HCT116 (cell line): ENCODE measurements around the gene OR10A5. TPM values are rescaled to one million over a fixed set of nuclear protein-coding genes. Genes with fewer than 3 reads are reported as not detected.

Experiments used
- ATAC-seq: fragments of 200-7000 bp; cut with Tn5 transposase; 2 replicates; pipeline ENCODE4 v1.9.1; 2020; ENCODE audit warnings: mild to moderate bottlenecking, moderate library complexity
- BruUV-seq: library from RNA; stranded (reverse); fragments of 400-500 nt; replicated peaks from 2 replicates; lab custom pipeline; 2021; lab: Mats Ljungman, UMichigan
- CTCF ChIA-PET: fragments of 300-600 bp; sonication (Branson Sonifier 250); formaldehyde crosslinking; loops from one replicate; lab custom pipeline; 2021; ENCODE audit warnings: antibody characterized with exemption; lab: Charles Lee
- POLR2A ChIA-PET: fragments of 300-600, 350-600 bp; sonication (Branson Sonifier 250); formaldehyde crosslinking; loops from one replicate; lab custom pipeline; 2021; ENCODE audit warnings: antibody characterized with exemption; lab: Charles Lee
- RAD21 ChIA-PET, 2 experiments: fragments of 300-600 bp; sonication (Branson Sonifier 250); formaldehyde crosslinking; loops; one replicate each; lab custom pipeline; 2023; ENCODE audit warnings: low total read pairs in 2 of 2; ENCODE audit not compliant: uncharacterized antibody in 2 of 2, unreplicated experiment in 2 of 2, low non-redundant PET in 1 of 2; lab: Charles Lee
- DNase-seq: peaks from one replicate; pipeline ENCODE4 v3.0.0-alpha.2; 2010; ENCODE audit warnings: low read depth, low spot score
- H2AFZ ChIP-seq: fragments of 200-600 bp; shearing (Covaris generic), sonication (generic); 2 replicates; pipeline ENCODE4 v1.6.1; 2017; ENCODE audit warnings: low read depth, mixed run types, mixed read lengths, antibody characterized with exemption, low read length; ENCODE audit not compliant: poor library complexity, severe bottlenecking
- H3K27ac ChIP-seq: 2 replicates; pipeline ENCODE4 v1.5.1; 2012; ENCODE audit warnings: low read depth, low read length
- H3K27me3 ChIP-seq: fragments of 200-600 bp; sonication (generic); 2 replicates; pipeline ENCODE4 v1.6.1; 2016; ENCODE audit warnings: mixed run types, low read length, mixed read lengths; ENCODE audit not compliant: insufficient read depth
- H3K36me3 ChIP-seq, 2 experiments: fragments of 200-500 bp in 1 of 2; fragments of 200-600 bp in 1 of 2; sonication (Bioruptor generic) in 1 of 2; sonication (generic) in 1 of 2; 2 replicates each; pipeline versions ENCODE4 v1.5.1 to v1.6.1; 2014 to 2016; ENCODE audit warnings: low read length in 2 of 2, inconsistent platforms in 1 of 2, mixed read lengths in 1 of 2, mixed run types in 1 of 2; ENCODE audit not compliant: insufficient read depth in 2 of 2, control insufficient read depth in 1 of 2
- H3K4me1 ChIP-seq, 2 experiments: fragments of 200-600 bp in 1 of 2; sonication (generic) in 1 of 2; 2 replicates each; pipeline versions ENCODE4 v1.5.1 to v1.6.1; 2012 to 2017; ENCODE audit warnings: low read length in 2 of 2, inconsistent platforms in 1 of 2, mild to moderate bottlenecking in 1 of 2, mixed read lengths in 1 of 2, mixed run types in 1 of 2, moderate library complexity in 1 of 2; ENCODE audit not compliant: insufficient read depth in 2 of 2, control insufficient read depth in 1 of 2
- H3K4me2 ChIP-seq: fragments of 200-600 bp; sonication (generic); 2 replicates; pipeline ENCODE4 v1.6.1; 2017; ENCODE audit warnings: mixed run types, low read length, mixed read lengths
- H3K4me3 ChIP-seq, 2 experiments: fragments of 200-600 bp in 1 of 2; sonication (generic) in 1 of 2; replicated peaks in 1 of 2; 2 replicates each; pipeline ENCODE4 v1.5.1; 2011 to 2016; ENCODE audit warnings: low read length in 2 of 2, control low read depth in 1 of 2, low read depth in 1 of 2, mild to moderate bottlenecking in 1 of 2, mixed read lengths in 1 of 2, mixed run types in 1 of 2
- H3K79me2 ChIP-seq: fragments of 200-600 bp; sonication (generic); 2 replicates; pipeline ENCODE4 v1.6.1; 2017; ENCODE audit warnings: mild to moderate bottlenecking, mixed run types, low read length, moderate library complexity, mixed read lengths; ENCODE audit not compliant: insufficient read depth
- H3K9ac ChIP-seq: fragments of 200-600 bp; sonication (generic); 2 replicates; pipeline ENCODE4 v1.6.1; 2016; ENCODE audit warnings: low read length, mixed read lengths
- H3K9me2 ChIP-seq: fragments of 200-600 bp; sonication (generic), shearing (Covaris generic); 2 replicates; pipeline ENCODE4 v1.6.1; 2017; ENCODE audit warnings: mixed run types, mild to moderate bottlenecking, moderate library complexity; ENCODE audit not compliant: insufficient read depth
- H3K9me3 ChIP-seq, 2 experiments: fragments of 200-500 bp in 1 of 2; fragments of 200-600 bp in 1 of 2; sonication (Bioruptor generic) in 1 of 2; sonication (generic) in 1 of 2; 2 replicates each; pipeline ENCODE4 v1.6.1; 2014 to 2017; ENCODE audit warnings: low read length in 2 of 2, mixed read lengths in 2 of 2, inconsistent platforms in 1 of 2, low read depth in 1 of 2, mild to moderate bottlenecking in 1 of 2, mixed run types in 1 of 2, moderate library complexity in 1 of 2; ENCODE audit not compliant: control insufficient read depth in 1 of 2, insufficient read depth in 1 of 2
- H4K20me1 ChIP-seq: fragments of 200-600 bp; sonication (generic), shearing (Covaris generic); 2 replicates; pipeline ENCODE4 v1.6.1; 2017; ENCODE audit warnings: mixed run types, mild to moderate bottlenecking, moderate library complexity; ENCODE audit not compliant: insufficient read depth
- CBX3 ChIP-seq: IDR thresholded peaks from 2 replicates; pipeline ENCODE4 v1.6.1; 2012; ENCODE audit warnings: low read depth
- EGR1 ChIP-seq: IDR thresholded peaks from 2 replicates; pipeline ENCODE4 v1.6.1; 2012; ENCODE audit warnings: low read depth
- FOSL1 ChIP-seq: IDR thresholded peaks from 2 replicates; pipeline ENCODE4 v1.6.1; 2012; ENCODE audit warnings: low read depth
- JUND ChIP-seq: IDR thresholded peaks from 2 replicates; pipeline ENCODE4 v1.6.1; 2012
- POLR2A ChIP-seq: IDR thresholded peaks from 2 replicates; pipeline ENCODE4 v1.7.0; 2011; ENCODE audit warnings: borderline replicate concordance; ENCODE audit not compliant: insufficient read depth, insufficient read length; ENCODE audit errors: extremely low read depth
- RAD21 ChIP-seq: IDR thresholded peaks from 2 replicates; pipeline ENCODE4 v1.6.1; 2012; ENCODE audit warnings: low read depth, mild to moderate bottlenecking
- REST ChIP-seq: IDR thresholded peaks from 2 replicates; pipeline ENCODE4 v1.6.1; 2012; ENCODE audit warnings: low read depth
- SIN3A ChIP-seq: IDR thresholded peaks from 2 replicates; pipeline ENCODE4 v1.6.1; 2012; ENCODE audit warnings: low read depth
- SRF ChIP-seq: IDR thresholded peaks from 2 replicates; pipeline ENCODE4 v1.6.1; 2012; ENCODE audit warnings: low read depth
- TCF7L2 ChIP-seq: IDR thresholded peaks from 2 replicates; pipeline ENCODE4 v1.7.0; 2011; ENCODE audit warnings: borderline replicate concordance, inconsistent platforms; ENCODE audit not compliant: insufficient read depth, insufficient read length; ENCODE audit errors: extremely low read depth
- ZNF274 ChIP-seq: fragments of 200-500 bp; sonication (Bioruptor generic); IDR thresholded peaks from 2 replicates; pipeline ENCODE4 v1.6.1; 2014; ENCODE audit warnings: mild to moderate bottlenecking, low read depth, low read length, inconsistent platforms
- intact Hi-C: fragments of 100-400 bp; cut with micrococcal nuclease; formaldehyde crosslinking; loops from 2 replicates; pipeline ENCODE4 v1.10.0; 2022
- total RNA-seq: library from RNA; stranded (reverse); gene quantifications from one replicate; pipeline ENCODE4 v1.2.1, GENCODE V29; 2021; ENCODE audit not compliant: unreplicated experiment
- TF ChIP-seq, protein P1 (sequence below): IDR thresholded peaks from 2 replicates; pipeline ENCODE4 v1.6.1; 2012
- TF ChIP-seq, protein P2 (sequence below): IDR thresholded peaks from 2 replicates; pipeline ENCODE4 v1.6.1; 2012

Gene OR10A5
- total RNA-seq, 1 experiment from 2014 or later: not detected

DNA sequence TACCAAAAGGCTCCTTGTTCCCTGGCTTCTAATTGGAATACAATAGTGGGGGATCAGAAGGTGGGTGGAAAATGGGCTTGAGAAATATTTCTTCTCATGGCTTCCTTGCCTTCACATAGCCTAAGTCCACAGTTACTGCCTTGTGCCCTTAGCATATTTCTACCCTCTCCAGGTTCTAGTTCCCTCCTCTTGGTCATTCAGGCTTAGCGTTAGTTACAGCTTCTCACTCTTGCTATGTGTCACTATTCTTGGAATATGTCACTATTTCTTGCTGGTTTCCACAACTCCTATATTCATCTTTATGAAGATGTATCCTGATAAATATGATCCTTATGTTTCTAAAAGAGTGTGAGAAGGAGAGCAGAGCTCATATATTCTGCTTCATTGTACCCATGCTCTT, 44.4 kb downstream of the OR10A5 start:
- H3K4me3 ChIP-seq: no peak overlapping the region
- no TSS peak for BruUV-seq
- intact Hi-C loops: no loop called here
- H3K9me3 ChIP-seq: no peaks in the 10 kb centered on the region
- no peaks in the 10 kb centered on the region for H3K79me2 ChIP-seq
- no peak for ATAC-seq
- TF ChIP-seq SIN3A: no peak
- no peaks in the 10 kb centered on the region for H3K4me1 ChIP-seq
- no peaks in the 10 kb centered on the region for H3K36me3 ChIP-seq
- no peak overlapping the region for H2AFZ ChIP-seq
- no peak overlapping the region for H3K4me2 ChIP-seq
- no peaks in the 10 kb centered on the region for H4K20me1 ChIP-seq
- H3K27me3 ChIP-seq: peaks cover 32% of the 10 kb centered on the region
- DNase-seq: no peak
- CTCF ChIA-PET: no interaction called here
- RAD21 ChIA-PET: no interaction called here
- no peak overlapping the region for H3K9ac ChIP-seq
- POLR2A ChIA-PET: no interaction called here
- H3K27ac ChIP-seq: no peak overlapping the region
- no peaks in the 10 kb centered on the region for H3K9me2 ChIP-seq

- no peaks in the 10 kb centered on the region for H3K36me3 ChIP-seq
- intact Hi-C loops: no loop called here
- H3K9me2 ChIP-seq: no peaks in the 10 kb centered on the region
- no peaks in the 10 kb centered on the region for H3K9me3 ChIP-seq
- H4K20me1 ChIP-seq: no peaks in the 10 kb centered on the region
- no peak for ATAC-seq
- no peak for DNase-seq
- H3K27me3 ChIP-seq: peaks cover 34% of the 10 kb centered on the region
- no TSS peak for BruUV-seq
- H3K27ac ChIP-seq: no peak within 1 kb of the TSS
- CTCF ChIA-PET: no interaction called here
- H3K79me2 ChIP-seq: no peaks in the 10 kb centered on the region
- H3K4me2 ChIP-seq: no peak within 1 kb of the TSS
- RAD21 ChIA-PET: no interaction called here
- POLR2A ChIA-PET: no interaction called here
- H3K4me3 ChIP-seq: no peak within 1 kb of the TSS
- no peak within 1 kb of the TSS for H2AFZ ChIP-seq
- TF ChIP-seq ZNF274 (no peak), SRF (no peak), JUND (no peak), FOSL1 (no peak), REST (no peak), CBX3 (no peak), POLR2A (no peak), RAD21 (no peak), EGR1 (no peak), TCF7L2 (no peak)
- TF ChIP-seq, protein P1, sequence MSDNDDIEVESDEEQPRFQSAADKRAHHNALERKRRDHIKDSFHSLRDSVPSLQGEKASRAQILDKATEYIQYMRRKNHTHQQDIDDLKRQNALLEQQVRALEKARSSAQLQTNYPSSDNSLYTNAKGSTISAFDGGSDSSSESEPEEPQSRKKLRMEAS: no peak
- TF ChIP-seq, protein P2, sequence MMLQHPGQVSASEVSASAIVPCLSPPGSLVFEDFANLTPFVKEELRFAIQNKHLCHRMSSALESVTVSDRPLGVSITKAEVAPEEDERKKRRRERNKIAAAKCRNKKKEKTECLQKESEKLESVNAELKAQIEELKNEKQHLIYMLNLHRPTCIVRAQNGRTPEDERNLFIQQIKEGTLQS: no peak
- H3K4me1 ChIP-seq: no peaks in the 10 kb centered on the region
- H3K9ac ChIP-seq: no peak within 1 kb of the TSS
Measured at GRCh38 chr11:6892400-6892799, 46.9 kb downstream of the OR10A5 start, which contains the start of gene OR2D2. Gene OR2D2, minus strand, starts transcription at chr11:6892500. Its CDS starts 0 bp downstream, at chr11:6892500.
